Breast epithelium (tissue), 4 donors: ENCODE data around the gene PEAK1. TPM values are rescaled to one million over a fixed set of nuclear protein-coding genes. Genes with fewer than 3 reads are reported as not detected.

Experiments
- DNase-seq, 2 donors: peaks; one replicate each; pipeline ENCODE4 v3.0.0-alpha.2; 2019; ENCODE audit warnings: low spot score in 2 of 2
- H3K27ac ChIP-seq, 2 donors: fragments of 200-600 bp; sonication (generic) in 1 of 2; one replicate each; pipeline ENCODE4 v1.5.1; 2016 to 2019; ENCODE audit warnings: mild to moderate bottlenecking in 1 of 2
- H3K27me3 ChIP-seq, 2 donors: fragments of 200-600 bp; sonication (generic) in 1 of 2; one replicate each; pipeline versions ENCODE4 v1.5.1 to v1.6.0; 2017 to 2019; ENCODE audit warnings: control low read depth in 1 of 2, mild to moderate bottlenecking in 1 of 2
- H3K36me3 ChIP-seq: fragments of 200-600 bp; one replicate; pipeline ENCODE4 v1.5.1; 2019
- H3K4me1 ChIP-seq, 2 donors: fragments of 200-600 bp; sonication (generic); one replicate each; pipeline ENCODE4 v1.5.1; 2016 to 2019; ENCODE audit warnings: control low read depth in 1 of 2
- H3K4me3 ChIP-seq, 3 donors: fragments of 200-600 bp; sonication (generic); 1 replicate in 2 of 3; 2 replicates in 1 of 3; pipeline ENCODE4 v1.5.1; 2016 to 2019; ENCODE audit warnings: mild to moderate bottlenecking in 3 of 3, moderate library complexity in 2 of 3
- H3K9me3 ChIP-seq, 2 donors: fragments of 200-600 bp; sonication (generic) in 1 of 2; one replicate each; pipeline ENCODE4 v1.5.1; 2016 to 2019; ENCODE audit warnings: control low read depth in 1 of 2
- POLR2A ChIP-seq: fragments of 450-650 bp; IDR thresholded peaks from one replicate; pipeline ENCODE4 v1.6.1; 2016; ENCODE audit warnings: antibody characterized with exemption, mild to moderate bottlenecking, moderate library complexity
- POLR2AphosphoS5 ChIP-seq, 3 donors: sonication (generic); formaldehyde crosslinking; IDR thresholded peaks; one replicate each; pipeline ENCODE4 v1.6.1; 2017; ENCODE audit warnings: antibody characterized with exemption in 3 of 3
- intact Hi-C: fragments of 100-400 bp; cut with DNase I; formaldehyde crosslinking; loops from one replicate; pipeline ENCODE4 v1.15.1; 2023; ENCODE audit warnings: low total_unique reads
- total RNA-seq, 3 donors: library from RNA; depleted of rRNA; stranded (reverse); fragments of >200 nt; gene quantifications; one replicate each; pipeline ENCODE4 v1.1.0, GENCODE V29; 2016
- TF ChIP-seq, protein P1 (sequence below), 3 donors: fragments of 450-650 bp; IDR thresholded peaks; one replicate each; pipeline ENCODE4 v1.5.1; 2016 to 2017; ENCODE audit warnings: antibody characterized with exemption in 3 of 3, mild to moderate bottlenecking in 3 of 3, moderate library complexity in 3 of 3

PEAK1 gene
- total RNA-seq, 3 donors from 2014 or later: 48.5 to 99.5 (median 55.2) TPM

DNA sequence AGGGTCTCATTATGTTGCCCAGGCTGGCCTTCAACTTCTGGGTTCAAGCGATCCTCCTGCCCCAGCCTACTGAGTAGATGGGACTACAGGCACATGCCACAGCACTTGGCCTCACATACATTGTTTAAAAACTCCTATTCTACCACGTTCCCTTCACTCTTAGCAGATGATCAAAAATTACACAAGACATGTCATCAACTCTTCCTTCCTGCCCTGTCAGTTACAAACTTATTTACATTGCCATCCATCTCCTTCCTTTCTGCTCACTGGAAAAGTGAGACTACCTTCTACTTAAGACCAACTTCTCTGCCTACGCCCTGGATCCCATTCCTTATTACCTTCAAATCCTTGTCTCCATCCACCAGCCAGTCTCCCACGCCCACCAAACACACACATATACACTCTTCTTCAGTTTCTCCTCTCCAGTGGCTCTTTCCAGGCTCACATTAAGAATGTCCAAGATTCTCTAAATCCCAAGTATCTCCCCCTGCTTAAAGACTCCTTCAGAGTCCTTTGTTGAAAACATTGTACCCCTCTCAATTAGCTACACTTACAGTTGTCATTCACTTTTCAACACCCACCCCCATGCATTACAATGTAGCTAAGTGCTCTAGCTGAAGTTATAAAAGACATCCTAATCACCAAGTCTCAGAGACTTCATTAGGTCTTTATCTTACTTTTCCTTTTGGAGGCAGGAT lies 4.3 kb downstream of the PEAK1 start:
- TF ChIP-seq POLR2A: no peak
- TF ChIP-seq, protein P1, sequence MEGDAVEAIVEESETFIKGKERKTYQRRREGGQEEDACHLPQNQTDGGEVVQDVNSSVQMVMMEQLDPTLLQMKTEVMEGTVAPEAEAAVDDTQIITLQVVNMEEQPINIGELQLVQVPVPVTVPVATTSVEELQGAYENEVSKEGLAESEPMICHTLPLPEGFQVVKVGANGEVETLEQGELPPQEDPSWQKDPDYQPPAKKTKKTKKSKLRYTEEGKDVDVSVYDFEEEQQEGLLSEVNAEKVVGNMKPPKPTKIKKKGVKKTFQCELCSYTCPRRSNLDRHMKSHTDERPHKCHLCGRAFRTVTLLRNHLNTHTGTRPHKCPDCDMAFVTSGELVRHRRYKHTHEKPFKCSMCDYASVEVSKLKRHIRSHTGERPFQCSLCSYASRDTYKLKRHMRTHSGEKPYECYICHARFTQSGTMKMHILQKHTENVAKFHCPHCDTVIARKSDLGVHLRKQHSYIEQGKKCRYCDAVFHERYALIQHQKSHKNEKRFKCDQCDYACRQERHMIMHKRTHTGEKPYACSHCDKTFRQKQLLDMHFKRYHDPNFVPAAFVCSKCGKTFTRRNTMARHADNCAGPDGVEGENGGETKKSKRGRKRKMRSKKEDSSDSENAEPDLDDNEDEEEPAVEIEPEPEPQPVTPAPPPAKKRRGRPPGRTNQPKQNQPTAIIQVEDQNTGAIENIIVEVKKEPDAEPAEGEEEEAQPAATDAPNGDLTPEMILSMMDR (IDR thresholded peaks at IDR 0.05): no peak
- TF ChIP-seq POLR2AphosphoS5 (IDR thresholded peaks at IDR 0.05): no peak
- intact Hi-C loops: no loop called here
- H3K4me1 ChIP-seq: peaks cover 0 to 15% of the 10 kb centered on the region in 2 donors

DNA sequence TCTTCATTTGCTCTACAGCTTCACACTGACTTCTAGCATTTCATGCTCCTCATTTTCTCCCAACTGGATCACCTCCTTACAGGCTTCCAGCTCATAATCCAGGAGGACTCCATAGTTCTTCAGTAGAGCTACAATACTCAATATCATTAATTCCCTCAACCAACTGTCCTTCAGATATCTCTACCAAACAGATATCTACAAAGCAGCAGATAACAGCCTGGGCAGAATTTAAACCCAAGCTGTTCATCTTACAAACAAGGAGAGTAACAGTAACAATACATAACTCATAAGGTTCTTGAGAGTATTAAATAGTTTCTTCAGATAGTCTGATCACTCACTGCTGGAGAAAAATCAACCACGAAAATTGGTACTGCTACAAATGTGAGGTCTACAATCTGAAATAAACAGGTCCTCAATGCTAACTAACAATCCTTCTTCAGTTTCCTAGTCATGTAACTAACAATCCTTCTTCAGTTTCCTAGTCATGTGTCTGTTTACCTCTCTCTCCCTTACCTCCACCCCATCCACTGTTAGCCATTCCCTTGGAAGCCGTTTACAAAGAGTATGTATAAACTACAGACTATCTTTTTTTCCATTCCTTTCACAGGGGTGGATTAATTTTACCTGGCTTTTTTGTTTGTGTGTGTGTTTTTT lies 5.0 kb downstream of the PEAK1 start:
- intact Hi-C loops: no loop called here
- Histone ChIP-seq H3K4me3 (no peak overlapping the region), H3K9me3 (no peaks in the 10 kb centered on the region), H3K4me1 (peaks cover 0 to 15% of the 10 kb centered on the region in 2 donors), H3K27ac (no peak overlapping the region), H3K27me3 (no peaks in the 10 kb centered on the region), H3K36me3 (no peaks in the 10 kb centered on the region)
- DNase-seq: no peak
- TF ChIP-seq POLR2A: no peak
- TF ChIP-seq POLR2AphosphoS5 (IDR thresholded peaks at IDR 0.05): no peak
- TF ChIP-seq, protein P1 (IDR thresholded peaks at IDR 0.05): no peak

More for the DNA sequence above, 4.3 kb downstream of the PEAK1 start:
- Histone ChIP-seq H3K36me3 (no peaks in the 10 kb centered on the region), H3K27me3 (no peaks in the 10 kb centered on the region), H3K27ac (no peak overlapping the region), H3K4me3 (no peak overlapping the region), H3K9me3 (no peaks in the 10 kb centered on the region)
- no peak for DNase-seq

DNA sequence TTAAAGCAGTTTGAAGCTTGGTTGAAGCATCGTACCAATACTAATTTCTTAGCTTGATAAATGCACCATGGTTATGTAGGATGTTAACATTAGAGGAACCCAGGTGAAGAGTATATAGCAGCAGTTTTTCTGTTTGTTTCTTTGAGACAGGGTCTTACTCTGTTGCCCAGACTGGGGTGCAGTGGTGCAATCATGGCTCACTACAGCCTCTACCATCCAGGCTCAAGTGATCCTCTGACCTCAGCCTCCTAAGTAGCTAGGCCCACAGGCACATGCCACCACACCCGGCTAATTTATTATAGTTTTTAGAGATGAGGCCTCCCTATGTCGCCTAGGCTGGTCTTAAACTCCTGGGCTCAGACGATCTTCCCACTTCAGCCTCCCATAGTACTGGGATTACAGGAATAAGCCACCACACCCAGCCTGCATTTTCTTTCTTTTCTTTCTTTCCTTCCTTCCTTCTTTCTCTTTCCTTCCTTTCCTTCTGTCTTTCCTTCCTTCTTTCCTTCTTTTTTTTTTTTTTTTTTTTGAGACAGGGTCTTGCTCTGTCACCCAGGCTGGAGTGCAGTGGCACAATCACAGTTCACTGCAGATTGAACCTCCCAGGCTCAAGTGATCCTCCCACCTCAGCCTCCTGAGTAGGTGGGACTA lies 6.1 kb downstream of the PEAK1 start:
- H3K4me1 ChIP-seq: peaks cover 0 to 15% of the 10 kb centered on the region in 2 donors

DNA sequence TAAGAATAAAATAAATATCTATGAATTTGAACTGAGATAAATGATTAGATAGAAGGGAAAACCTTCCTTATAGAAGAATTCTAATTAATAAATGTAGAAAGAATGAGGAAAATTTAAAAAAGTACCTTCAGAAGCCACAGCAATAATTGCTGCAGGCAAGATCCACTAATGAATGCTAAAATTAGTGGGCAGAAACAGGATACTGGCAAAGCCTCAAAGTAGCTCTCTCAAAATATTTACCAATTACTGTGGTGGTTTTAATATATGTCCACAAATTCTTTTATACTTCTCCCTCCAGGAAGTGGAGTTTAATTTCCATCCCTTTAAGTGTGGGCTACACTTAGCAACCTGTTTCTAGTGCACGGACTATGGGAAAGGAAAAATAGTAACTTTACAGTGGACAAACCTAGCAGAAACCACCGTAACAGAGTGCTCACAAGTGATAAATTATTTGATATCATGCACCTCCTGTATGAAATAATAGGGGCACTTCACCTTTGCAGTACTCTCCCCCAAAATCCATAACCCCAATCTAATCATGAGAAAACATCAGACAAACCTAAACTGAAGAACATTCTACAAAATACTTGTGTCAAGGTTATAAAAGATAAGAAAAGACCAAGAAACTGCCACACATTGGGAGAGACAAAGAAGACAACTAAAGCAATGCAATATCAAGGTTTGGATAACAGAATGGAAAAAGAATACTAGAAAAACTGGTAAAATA lies 6.8 kb downstream of the PEAK1 start:
- H3K4me1 ChIP-seq: peaks cover 0 to 15% of the 10 kb centered on the region in 2 donors
- H3K36me3 ChIP-seq: no peaks in the 10 kb centered on the region
- intact Hi-C loops: no loop called here
- H3K4me3 ChIP-seq: no peak overlapping the region
- H3K9me3 ChIP-seq: no peaks in the 10 kb centered on the region
- peak overlapping the region in 1 of 2 donors; percentile 26 for H3K27ac ChIP-seq
- H3K27me3 ChIP-seq: no peaks in the 10 kb centered on the region
- no peak for TF ChIP-seq POLR2AphosphoS5 (IDR thresholded peaks at IDR 0.05)
- TF ChIP-seq, protein P1 (IDR thresholded peaks at IDR 0.05): no peak
- no peak for DNase-seq

More for the DNA sequence above, 6.1 kb downstream of the PEAK1 start:
- Histone ChIP-seq H3K4me3 (no peak overlapping the region), H3K27me3 (no peaks in the 10 kb centered on the region), H3K36me3 (no peaks in the 10 kb centered on the region), H3K9me3 (no peaks in the 10 kb centered on the region), H3K27ac (peak overlapping the region in 1 of 2 donors; percentile 26)
- no peak for DNase-seq
- intact Hi-C loops: no loop called here
- TF ChIP-seq, protein P1 (IDR thresholded peaks at IDR 0.05): no peak
- TF ChIP-seq POLR2A (no peak), POLR2AphosphoS5 (IDR thresholded peaks at IDR 0.05) (no peak)
